Measurements from ENCODE around the gene HDAC2. TPM values are rescaled to one million over a fixed set of nuclear protein-coding genes. Genes with fewer than 3 reads are reported as not detected.
"Not testable (repeated sequence)": the region's sequence is repeated elsewhere in the genome, so short reads cannot be mapped to it uniquely, and the experiment has no call there.

The HDAC2 gene
- total RNA-seq, 2 experiments from 2014 or later: 93.7 to 95.1 TPM

GRCh38 chr6:113997116-113997515 lies 26.2 kb upstream of the HDAC2 start:
- H3K27ac Mint-ChIP-seq: no peak overlapping the region
- ChIA-PET CTCF (interaction anchor here (0.7 to 1.2 kb wide), 2 partner anchors 11 to 54 kb away, joined by 3 read pairs; no protein-coding TSS in a partner anchor), POLR2A (no interaction called here)
- no peaks in the 10 kb centered on the region for H3K4me1 Mint-ChIP-seq (ENCODE audit: low read depth)
- no peaks in the 10 kb centered on the region for H3K36me3 Mint-ChIP-seq
- H3K9me3 Mint-ChIP-seq: no peaks in the 10 kb centered on the region
- no peak for DNase-seq
- peaks cover 7% of the 10 kb centered on the region for H3K27me3 Mint-ChIP-seq
- no peak overlapping the region for H3K4me3 Mint-ChIP-seq
- intact Hi-C loops (cut with micrococcal nuclease): no loop called here

GRCh38 chr6:113995634-113996033 lies 24.7 kb upstream of the HDAC2 start:
- Mint-ChIP-seq H3K9me3 (no peaks in the 10 kb centered on the region), H3K36me3 (no peaks in the 10 kb centered on the region), H3K4me1 (ENCODE audit: low read depth) (no peaks in the 10 kb centered on the region), H3K27ac (no peak overlapping the region), H3K4me3 (no peak overlapping the region), H3K27me3 (peaks cover 6% of the 10 kb centered on the region)
- DNase-seq: no peak
- ChIA-PET POLR2A (no interaction called here), CTCF (interaction anchor here (0.9 to 1.9 kb wide), 8 partner anchors 8 to 309 kb away, joined by 3 to 16 read pairs (median 4); no protein-coding TSS in a partner anchor)
- intact Hi-C loops (cut with micrococcal nuclease): loop anchor here (1.0 kb wide), 1 partner anchor 113 kb away; no protein-coding TSS in a partner anchor

GRCh38 chr6:113994934-113995342 lies 24.0 kb upstream of the HDAC2 start:
- CTCF ChIA-PET: interaction anchor here (0.6 to 1.9 kb wide), 11 partner anchors 9 to 310 kb away, joined by 3 to 16 read pairs (median 4); no protein-coding TSS in a partner anchor
- peak; percentile 33 for DNase-seq
- H3K36me3 Mint-ChIP-seq: no peaks in the 10 kb centered on the region
- POLR2A ChIA-PET: no interaction called here
- intact Hi-C loops (cut with micrococcal nuclease): loop anchor here (1.0 kb wide), 1 partner anchor 113 kb away; no protein-coding TSS in a partner anchor
- no peaks in the 10 kb centered on the region for H3K4me1 Mint-ChIP-seq (ENCODE audit: low read depth)
- no peaks in the 10 kb centered on the region for H3K9me3 Mint-ChIP-seq
- no peak overlapping the region for H3K27ac Mint-ChIP-seq
- no peak overlapping the region for H3K4me3 Mint-ChIP-seq
- H3K27me3 Mint-ChIP-seq: peaks cover 5% of the 10 kb centered on the region

GRCh38 chr6:113989675-113990074 lies 18.7 kb upstream of the HDAC2 start:
- POLR2A ChIA-PET: no interaction called here
- no peak overlapping the region for H3K27ac Mint-ChIP-seq
- CTCF ChIA-PET: no interaction called here
- intact Hi-C loops (cut with micrococcal nuclease): no loop called here
- no peaks in the 10 kb centered on the region for H3K9me3 Mint-ChIP-seq
- H3K4me3 Mint-ChIP-seq: no peak overlapping the region
- no peak for DNase-seq
- no peaks in the 10 kb centered on the region for H3K36me3 Mint-ChIP-seq
- no peaks in the 10 kb centered on the region for H3K4me1 Mint-ChIP-seq (ENCODE audit: low read depth)
- H3K27me3 Mint-ChIP-seq: peaks cover 3% of the 10 kb centered on the region

- H3K4me1 Mint-ChIP-seq (ENCODE audit: low read depth); POLR2A ChIA-PET; intact Hi-C loops (cut with micrococcal nuclease); H3K27ac Mint-ChIP-seq; H3K36me3 Mint-ChIP-seq; H3K4me3 Mint-ChIP-seq; DNase-seq; H3K9me3 Mint-ChIP-seq; H3K27me3 Mint-ChIP-seq: not testable (repeated sequence)
- CTCF ChIA-PET: interaction anchor here (0.8 kb wide), 1 partner anchor 12 kb away, joined by 3 read pairs; no protein-coding TSS in a partner anchor
Measured at GRCh38 chr6:113982675-113983074, 11.7 kb upstream of the HDAC2 start.

- Mint-ChIP-seq H3K36me3 (no peaks in the 10 kb centered on the region), H3K4me3 (no peak overlapping the region), H3K4me1 (ENCODE audit: low read depth) (no peaks in the 10 kb centered on the region), H3K27ac (no peak overlapping the region), H3K27me3 (no peaks in the 10 kb centered on the region), H3K9me3 (no peaks in the 10 kb centered on the region)
- intact Hi-C loops (cut with micrococcal nuclease): no loop called here
- ChIA-PET CTCF (interaction anchor here (0.8 to 1.7 kb wide), 2 partner anchors 9 to 13 kb away, joined by 3 to 5 read pairs; no protein-coding TSS in a partner anchor), POLR2A (no interaction called here)
- DNase-seq: no peak
Measured at GRCh38 chr6:113982055-113982550, 11.2 kb upstream of the HDAC2 start.

GRCh38 chr6:113980937-113981554 lies 10.1 kb upstream of the HDAC2 start:
- no peaks in the 10 kb centered on the region for H3K4me1 Mint-ChIP-seq (ENCODE audit: low read depth)
- ChIA-PET POLR2A (interaction anchor here (0.6 to 1.4 kb wide), 2 partner anchors 10 to 263 kb away, joined by 3 to 4 read pairs; partner anchors contain the start of gene HDAC2), CTCF (interaction anchor here (1.0 to 1.7 kb wide), 5 partner anchors 10 to 127 kb away, joined by 3 to 12 read pairs (median 5); partner anchors contain the start of gene HDAC2)
- no peaks in the 10 kb centered on the region for H3K9me3 Mint-ChIP-seq
- DNase-seq: no peak
- H3K36me3 Mint-ChIP-seq: no peaks in the 10 kb centered on the region
- intact Hi-C loops (cut with micrococcal nuclease): no loop called here
- H3K27me3 Mint-ChIP-seq: no peaks in the 10 kb centered on the region
- no peak overlapping the region for H3K27ac Mint-ChIP-seq
- no peak overlapping the region for H3K4me3 Mint-ChIP-seq

GRCh38 chr6:113979937-113980336 lies 9.0 kb upstream of the HDAC2 start:
- Mint-ChIP-seq H3K9me3 (no peaks in the 10 kb centered on the region), H3K4me1 (ENCODE audit: low read depth) (no peaks in the 10 kb centered on the region), H3K4me3 (no peak overlapping the region), H3K27ac (no peak overlapping the region), H3K36me3 (no peaks in the 10 kb centered on the region), H3K27me3 (no peaks in the 10 kb centered on the region)
- ChIA-PET POLR2A (interaction anchor here (1.4 kb wide), 1 partner anchor 9 kb away, joined by 4 read pairs; the partner anchor contains the start of gene HDAC2), CTCF (interaction anchor here (1.2 to 1.4 kb wide), 2 partner anchors 8 to 64 kb away, joined by 3 to 5 read pairs; partner anchors contain the start of gene HDAC2)
- DNase-seq: no peak
- intact Hi-C loops (cut with micrococcal nuclease): no loop called here

- H3K36me3 Mint-ChIP-seq: no peaks in the 10 kb centered on the region
- DNase-seq: no peak
- H3K4me1 Mint-ChIP-seq (ENCODE audit: low read depth): no peaks in the 10 kb centered on the region
- H3K27me3 Mint-ChIP-seq: no peaks in the 10 kb centered on the region
- H3K27ac Mint-ChIP-seq: no peak overlapping the region
- no peaks in the 10 kb centered on the region for H3K9me3 Mint-ChIP-seq
- CTCF ChIA-PET: interaction anchor here (0.6 kb wide), 1 partner anchor 47 kb away, joined by 3 read pairs; no protein-coding TSS in a partner anchor
- POLR2A ChIA-PET: no interaction called here
- H3K4me3 Mint-ChIP-seq: no peak overlapping the region
- intact Hi-C loops (cut with micrococcal nuclease): no loop called here
Measured at GRCh38 chr6:113978084-113978675, 7.2 kb upstream of the HDAC2 start.

- H3K36me3 Mint-ChIP-seq: no peaks in the 10 kb centered on the region
Measured at GRCh38 chr6:113976806-113977205, 5.9 kb upstream of the HDAC2 start.

GRCh38 chr6:113971741-113972140 lies 793 bp upstream of the HDAC2 start:
- H3K4me1 Mint-ChIP-seq (ENCODE audit: low read depth): peaks cover 26% of the 10 kb centered on the region

More at GRCh38 chr6:113976806-113977205, 5.9 kb upstream of the HDAC2 start:
- H3K4me1 Mint-ChIP-seq (ENCODE audit: low read depth): peaks cover 4% of the 10 kb centered on the region
- no peak for DNase-seq
- H3K9me3 Mint-ChIP-seq: no peaks in the 10 kb centered on the region
- H3K4me3 Mint-ChIP-seq: no peak overlapping the region
- intact Hi-C loops (cut with micrococcal nuclease): no loop called here
- H3K27me3 Mint-ChIP-seq: no peaks in the 10 kb centered on the region
- ChIA-PET CTCF (no interaction called here), POLR2A (no interaction called here)
- no peak overlapping the region for H3K27ac Mint-ChIP-seq

More at GRCh38 chr6:113971741-113972140, 793 bp upstream of the HDAC2 start:
- Mint-ChIP-seq H3K9me3 (no peaks in the 10 kb centered on the region), H3K27me3 (no peaks in the 10 kb centered on the region), H3K4me3 (no peak overlapping the region), H3K27ac (no peak overlapping the region), H3K36me3 (peaks cover 5% of the 10 kb centered on the region)
- POLR2A ChIA-PET: interaction anchor here (1.4 kb wide), 1 partner anchor 9 kb away, joined by 4 read pairs; no protein-coding TSS in a partner anchor
- intact Hi-C loops (cut with micrococcal nuclease): loop anchor here (5.0 kb wide), 1 partner anchor 339 kb away; no protein-coding TSS in a partner anchor
- no peak for DNase-seq
- CTCF ChIA-PET: interaction anchor here (1.2 kb wide), 1 partner anchor 9 kb away, joined by 5 read pairs; no protein-coding TSS in a partner anchor

All from activated CD4-positive, alpha-beta memory T cell treated with anti-CD3 and anti-CD28 coated beads for 36 hours (primary cell).